Measurements from ENCODE around the gene DOCK2.

GRCh38 chr5:169988947-169989346 lies 351.9 kb downstream of the DOCK2 start:
- no peak for TF ChIP-seq CTCF (IDR thresholded peaks at IDR 0.05; ENCODE audit: insufficient read depth, low read length, poor library complexity, severe bottlenecking)
- TF ChIP-seq EZH2phosphoT487 (conservative IDR thresholded peaks at IDR 0.05; ENCODE audit: low read length) = no peak
